ACC112 (cell line): ENCODE measurements around the gene TRIM56.
A peak's percentile ranks its signal among the peaks of the same experiment; 100 is the strongest.
"Not testable (repeated sequence)": the region's sequence is repeated elsewhere in the genome, so short reads cannot be mapped to it uniquely, and the experiment has no call there.

ENCODE experiments used
- H2AFZ ChIP-seq: fragments of 200-600 bp; sonication (generic); one replicate; pipeline ENCODE4 v1.6.0; 2017; ENCODE audit warnings: antibody characterized with exemption, low read length; ENCODE audit not compliant: unreplicated experiment
- H3K27ac ChIP-seq: fragments of 200-600 bp; sonication (generic); 2 replicates; pipeline ENCODE4 v1.5.1; 2014; ENCODE audit warnings: low read depth, mild to moderate bottlenecking, antibody characterized with exemption, low read length, moderate library complexity
- H3K27me3 ChIP-seq: fragments of 200-600 bp; sonication (generic); 2 replicates; pipeline ENCODE4 v1.6.1; 2014; ENCODE audit warnings: mild to moderate bottlenecking, antibody characterized with exemption, low read length, moderate library complexity, mixed read lengths; ENCODE audit not compliant: insufficient read depth
- H3K36me3 ChIP-seq: fragments of 200-600 bp; sonication (generic); 2 replicates; pipeline ENCODE4 v1.6.1; 2016; ENCODE audit warnings: mild to moderate bottlenecking, antibody characterized with exemption, low read length, moderate library complexity, mixed read lengths; ENCODE audit not compliant: insufficient read depth
- H3K4me1 ChIP-seq: fragments of 200-600 bp; sonication (generic); one replicate; pipeline ENCODE4 v1.6.1; 2016; ENCODE audit warnings: low read length, mixed read lengths; ENCODE audit not compliant: insufficient read depth, unreplicated experiment, control insufficient read depth
- H3K4me3 ChIP-seq: fragments of 200-600 bp; sonication (generic); 2 replicates; pipeline ENCODE4 v1.5.1; 2014; ENCODE audit warnings: mild to moderate bottlenecking, low read depth, low read length
- H3K79me2 ChIP-seq: fragments of 200-600 bp; sonication (generic); one replicate; pipeline ENCODE4 v1.6.0; 2016; ENCODE audit warnings: low read length; ENCODE audit not compliant: control insufficient read depth, unreplicated experiment, insufficient read depth

TRIM56 gene

DNA sequence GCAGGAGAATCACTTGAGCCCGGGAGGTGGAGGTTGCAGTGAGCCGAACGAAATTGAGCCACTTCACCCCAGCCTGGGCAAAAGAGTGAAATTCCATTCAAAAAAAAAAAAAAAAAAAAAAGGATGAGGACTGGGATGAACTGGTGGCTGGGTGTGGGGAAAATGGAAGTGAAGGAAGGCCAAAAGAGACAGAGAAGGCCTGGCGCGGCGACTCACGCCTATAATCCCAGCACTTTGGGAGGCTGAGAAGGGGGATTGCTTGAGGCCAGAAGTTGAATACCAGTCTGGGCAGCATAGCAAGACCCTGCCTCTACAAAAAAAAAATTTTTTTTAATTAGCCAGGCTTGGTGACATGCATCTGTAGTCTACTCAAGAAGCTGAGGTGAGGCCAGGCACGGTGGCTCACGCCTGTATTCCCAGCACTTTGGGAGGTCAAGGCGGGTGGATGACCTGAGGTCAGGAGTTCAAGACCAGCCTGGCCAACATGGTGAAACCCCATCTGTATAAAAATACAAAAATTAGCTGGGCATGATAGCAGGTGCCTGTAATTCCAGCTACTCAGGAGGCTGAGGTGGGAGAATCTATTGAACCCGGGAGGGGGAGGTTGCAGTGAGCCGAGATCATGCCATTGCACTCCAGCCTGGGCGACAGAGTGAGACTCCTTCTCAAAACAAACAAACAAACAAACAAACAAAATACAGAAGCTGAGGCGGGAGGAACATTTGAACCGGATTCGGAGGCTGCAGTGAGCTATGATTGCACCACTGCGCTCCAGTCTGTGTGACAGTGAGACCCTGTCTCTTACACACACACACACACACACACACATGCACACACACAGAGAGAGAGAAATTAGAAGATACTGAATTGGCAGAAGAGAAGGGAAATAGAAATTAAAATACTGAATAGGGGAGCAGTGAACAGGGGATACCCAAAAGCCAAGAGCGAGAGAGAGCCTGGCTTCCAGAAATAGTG lies 47.6 kb downstream of the TRIM56 start:
- Histone ChIP-seq H3K27ac (peak overlapping the region; percentile 100), H3K36me3 (peaks cover 36% of the 10 kb centered on the region), H3K4me3 (peak overlapping the region; percentile 27), H3K79me2 (peaks cover 14% of the 10 kb centered on the region), H3K4me1 (peaks cover 33% of the 10 kb centered on the region)
- not testable (repeated sequence) for H3K27me3 ChIP-seq, H2AFZ ChIP-seq

DNA sequence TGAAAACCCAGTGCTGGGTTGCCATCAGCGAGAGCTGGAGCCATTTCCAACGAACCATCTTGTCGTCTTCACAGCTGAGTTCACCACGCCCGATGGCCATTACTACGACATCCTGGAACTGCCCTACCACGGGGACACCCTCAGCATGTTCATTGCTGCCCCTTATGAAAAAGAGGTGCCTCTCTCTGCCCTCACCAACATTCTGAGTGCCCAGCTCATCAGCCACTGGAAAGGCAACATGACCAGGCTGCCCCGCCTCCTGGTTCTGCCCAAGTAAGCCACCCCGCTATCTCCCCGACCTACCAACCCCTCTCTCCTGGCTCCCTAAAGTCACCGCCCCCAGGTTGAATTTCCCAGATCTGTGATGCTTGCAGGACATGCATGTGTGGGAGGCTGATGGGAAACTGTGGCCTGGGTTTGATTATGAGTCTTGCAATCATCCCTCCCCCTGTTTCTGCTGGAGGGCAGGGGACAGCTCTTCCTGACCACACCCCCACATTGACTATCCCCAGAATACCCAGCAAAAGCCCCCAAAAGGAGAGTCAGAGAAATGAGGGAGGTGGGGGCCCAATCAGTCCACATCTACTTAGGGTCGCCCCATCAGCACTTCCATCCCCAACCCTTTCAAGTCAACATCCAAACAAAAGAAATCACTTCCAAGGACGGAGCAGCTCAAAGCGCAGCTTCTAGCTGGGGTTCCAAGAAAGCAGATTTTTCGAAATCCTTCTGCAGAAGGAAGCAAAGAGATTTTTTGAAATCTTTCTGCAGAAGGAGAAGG lies 48.5 kb downstream of the TRIM56 start:
- Histone ChIP-seq H2AFZ (no peak overlapping the region), H3K4me1 (peaks cover 34% of the 10 kb centered on the region), H3K36me3 (peaks cover 28% of the 10 kb centered on the region), H3K4me3 (peak overlapping the region; percentile 27), H3K27me3 (no peaks in the 10 kb centered on the region), H3K27ac (peak overlapping the region; percentile 22), H3K79me2 (peaks cover 5% of the 10 kb centered on the region)

DNA sequence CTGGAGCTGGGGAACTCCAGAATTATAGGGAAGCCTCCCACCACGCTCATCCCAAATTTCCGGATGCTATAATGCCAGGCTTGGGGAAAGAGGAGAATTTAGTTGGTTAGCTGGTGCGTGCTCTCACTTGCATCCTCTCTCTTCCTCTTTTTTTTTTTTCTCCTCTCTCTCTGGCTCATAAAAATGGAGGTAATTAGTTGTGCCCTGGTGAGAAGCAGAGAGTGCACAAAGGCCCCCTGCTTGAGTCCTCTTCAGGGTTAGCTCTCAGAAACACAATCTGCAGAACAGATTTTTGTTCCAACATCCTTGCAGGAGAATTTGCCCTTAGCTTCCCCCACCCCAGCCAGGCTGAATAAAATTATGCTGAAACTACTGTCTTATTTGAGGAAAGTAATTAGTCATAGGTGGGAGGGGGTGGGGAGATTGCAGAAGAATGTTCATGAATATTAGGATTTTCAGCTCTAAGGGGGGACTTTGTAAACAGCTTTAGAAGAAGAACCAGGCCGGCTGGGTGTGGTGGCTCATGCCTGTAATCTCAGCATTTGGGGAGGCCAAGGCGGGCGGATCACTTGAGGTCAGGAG lies 49.2 kb downstream of the TRIM56 start:
- H2AFZ ChIP-seq: no peak overlapping the region
- peaks cover 1% of the 10 kb centered on the region for H3K79me2 ChIP-seq
- no peaks in the 10 kb centered on the region for H3K27me3 ChIP-seq
- H3K4me3 ChIP-seq: peak overlapping the region; percentile 27; the same call in 1 of the 2 replicates
- H3K4me1 ChIP-seq: peaks cover 34% of the 10 kb centered on the region
- peak overlapping the region; percentile 22 for H3K27ac ChIP-seq
- peaks cover 27% of the 10 kb centered on the region for H3K36me3 ChIP-seq

DNA sequence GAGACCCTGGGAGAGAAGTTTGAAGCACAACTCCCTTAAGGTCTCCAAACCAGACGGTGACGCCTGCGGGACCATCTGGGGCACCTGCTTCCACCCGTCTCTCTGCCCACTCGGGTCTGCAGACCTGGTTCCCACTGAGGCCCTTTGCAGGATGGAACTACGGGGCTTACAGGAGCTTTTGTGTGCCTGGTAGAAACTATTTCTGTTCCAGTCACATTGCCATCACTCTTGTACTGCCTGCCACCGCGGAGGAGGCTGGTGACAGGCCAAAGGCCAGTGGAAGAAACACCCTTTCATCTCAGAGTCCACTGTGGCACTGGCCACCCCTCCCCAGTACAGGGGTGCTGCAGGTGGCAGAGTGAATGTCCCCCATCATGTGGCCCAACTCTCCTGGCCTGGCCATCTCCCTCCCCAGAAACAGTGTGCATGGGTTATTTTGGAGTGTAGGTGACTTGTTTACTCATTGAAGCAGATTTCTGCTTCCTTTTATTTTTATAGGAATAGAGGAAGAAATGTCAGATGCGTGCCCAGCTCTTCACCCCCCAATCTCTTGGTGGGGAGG lies 52.5 kb downstream of the TRIM56 start:
- Histone ChIP-seq H3K36me3 (peaks cover 15% of the 10 kb centered on the region), H2AFZ (no peak overlapping the region), H3K27me3 (no peaks in the 10 kb centered on the region), H3K4me1 (peaks cover 28% of the 10 kb centered on the region), H3K4me3 (no peak overlapping the region), H3K79me2 (no peaks in the 10 kb centered on the region), H3K27ac (peak overlapping the region; percentile 85)

DNA sequence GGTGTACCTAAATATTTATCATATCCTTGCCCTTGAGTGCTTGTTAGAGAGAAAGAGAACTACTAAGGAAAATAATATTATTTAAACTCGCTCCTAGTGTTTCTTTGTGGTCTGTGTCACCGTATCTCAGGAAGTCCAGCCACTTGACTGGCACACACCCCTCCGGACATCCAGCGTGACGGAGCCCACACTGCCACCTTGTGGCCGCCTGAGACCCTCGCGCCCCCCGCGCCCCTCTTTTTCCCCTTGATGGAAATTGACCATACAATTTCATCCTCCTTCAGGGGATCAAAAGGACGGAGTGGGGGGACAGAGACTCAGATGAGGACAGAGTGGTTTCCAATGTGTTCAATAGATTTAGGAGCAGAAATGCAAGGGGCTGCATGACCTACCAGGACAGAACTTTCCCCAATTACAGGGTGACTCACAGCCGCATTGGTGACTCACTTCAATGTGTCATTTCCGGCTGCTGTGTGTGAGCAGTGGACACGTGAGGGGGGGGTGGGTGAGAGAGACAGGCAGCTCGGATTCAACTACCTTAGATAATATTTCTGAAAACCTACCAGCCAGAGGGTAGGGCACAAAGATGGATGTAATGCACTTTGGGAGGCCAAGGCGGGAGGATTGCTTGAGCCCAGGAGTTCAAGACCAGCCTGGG lies 53.1 kb downstream of the TRIM56 start:
- peak overlapping the region; percentile 85 for H3K27ac ChIP-seq
- H3K79me2 ChIP-seq: no peaks in the 10 kb centered on the region
- H3K4me3 ChIP-seq: no peak overlapping the region
- no peak overlapping the region for H2AFZ ChIP-seq
- peaks cover 15% of the 10 kb centered on the region for H3K36me3 ChIP-seq
- H3K27me3 ChIP-seq: no peaks in the 10 kb centered on the region
- H3K4me1 ChIP-seq: peaks cover 26% of the 10 kb centered on the region

DNA sequence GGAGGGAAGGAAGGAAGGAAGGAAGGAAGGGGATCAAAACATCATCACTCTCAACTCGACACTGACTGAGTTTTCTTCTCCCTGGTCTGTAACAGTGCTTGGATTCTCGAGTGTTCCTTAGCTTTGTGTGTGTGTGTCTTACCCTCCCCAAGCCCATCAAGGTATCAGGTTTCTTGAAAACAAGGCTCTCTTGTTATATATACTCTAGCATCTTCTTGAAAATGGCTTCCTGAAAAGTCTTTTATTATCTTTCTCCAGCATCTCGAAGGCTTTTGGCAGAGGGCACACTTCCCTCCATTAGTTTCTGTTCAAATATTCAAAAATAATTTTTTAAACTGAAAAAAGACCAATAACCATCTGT lies 55.0 kb downstream of the TRIM56 start:
- H3K27me3 ChIP-seq: no peaks in the 10 kb centered on the region
- no peaks in the 10 kb centered on the region for H3K79me2 ChIP-seq
- peaks cover 17% of the 10 kb centered on the region for H3K4me1 ChIP-seq
- H3K4me3 ChIP-seq: no peak overlapping the region
- peaks cover 5% of the 10 kb centered on the region; the same call in 1 of the 2 replicates for H3K36me3 ChIP-seq
- H2AFZ ChIP-seq: no peak overlapping the region
- peak overlapping the region; percentile 85 for H3K27ac ChIP-seq

DNA sequence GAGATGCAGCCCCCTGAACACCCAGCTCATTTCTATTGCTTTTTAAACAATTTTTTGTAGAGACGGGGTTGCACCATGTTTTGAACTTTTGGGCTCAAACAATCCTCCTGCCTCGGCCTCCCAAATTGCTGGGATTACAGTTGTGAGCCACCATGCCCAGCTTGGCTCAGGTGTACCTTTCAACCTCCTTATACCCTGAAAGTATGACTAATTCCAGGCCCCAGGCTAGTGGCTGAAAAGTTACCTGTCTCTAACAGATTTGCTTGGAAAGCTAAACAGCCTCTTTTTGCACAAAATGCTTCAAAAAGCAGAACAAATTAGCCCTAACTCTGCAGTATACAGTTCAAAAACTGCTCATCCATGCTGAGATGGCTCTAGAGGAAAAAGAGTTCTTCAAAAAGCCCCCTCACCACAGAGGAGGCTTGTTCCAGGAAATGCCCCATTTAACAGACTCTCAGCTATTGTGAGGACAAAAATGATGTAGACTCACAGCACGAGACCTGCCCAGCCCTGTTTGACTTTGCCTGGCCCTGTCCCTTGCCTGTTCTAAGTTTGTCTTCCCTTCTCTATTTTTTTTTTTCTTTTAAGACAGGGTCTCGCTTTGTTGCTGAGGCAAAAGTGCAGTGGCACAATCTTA lies 55.6 kb downstream of the TRIM56 start:
- no peaks in the 10 kb centered on the region for H3K36me3 ChIP-seq
- no peaks in the 10 kb centered on the region for H3K27me3 ChIP-seq
- H3K27ac ChIP-seq: peak overlapping the region; percentile 85
- H3K4me3 ChIP-seq: no peak overlapping the region
- no peak overlapping the region for H2AFZ ChIP-seq
- H3K79me2 ChIP-seq: no peaks in the 10 kb centered on the region
- H3K4me1 ChIP-seq: peaks cover 17% of the 10 kb centered on the region
